Stomach smooth muscle (tissue), 2 donors: ENCODE measurements around the gene KCTD2.
"Not testable (repeated sequence)": the region's sequence is repeated elsewhere in the genome, so short reads cannot be mapped to it uniquely, and the experiment has no call there.

Source experiments
- H3K27ac ChIP-seq: one replicate; pipeline ENCODE4 v1.7.0; 2013; ENCODE audit warnings: mild to moderate bottlenecking, low read length, inconsistent platforms
- H3K27me3 ChIP-seq, 2 donors: one replicate each; pipeline ENCODE4 v1.7.0; 2013; ENCODE audit warnings: low read length in 2 of 2; ENCODE audit not compliant: insufficient read depth in 2 of 2, control insufficient read depth in 1 of 2
- H3K36me3 ChIP-seq, 2 donors: one replicate each; pipeline ENCODE4 v1.7.0; 2013; ENCODE audit warnings: low read length in 2 of 2; ENCODE audit not compliant: control insufficient read depth in 2 of 2, insufficient read depth in 2 of 2
- H3K4me1 ChIP-seq: one replicate; pipeline ENCODE4 v1.7.0; 2013; ENCODE audit warnings: low read length; ENCODE audit not compliant: control insufficient read depth, insufficient read depth
- H3K4me3 ChIP-seq, 2 donors: one replicate each; pipeline ENCODE4 v1.7.0; 2013; ENCODE audit warnings: low read length in 2 of 2
- H3K9ac ChIP-seq, 2 donors: one replicate each; pipeline ENCODE4 v1.7.0; 2013; ENCODE audit warnings: low read length in 2 of 2, mild to moderate bottlenecking in 1 of 2
- H3K9me3 ChIP-seq, 2 donors: one replicate each; pipeline ENCODE4 v1.7.0; 2013; ENCODE audit warnings: low read length in 2 of 2; ENCODE audit not compliant: control insufficient read depth in 2 of 2
- donor health status: healthy.
- donor health status: Pancreatic carcinoma.

Gene KCTD2, protein sequence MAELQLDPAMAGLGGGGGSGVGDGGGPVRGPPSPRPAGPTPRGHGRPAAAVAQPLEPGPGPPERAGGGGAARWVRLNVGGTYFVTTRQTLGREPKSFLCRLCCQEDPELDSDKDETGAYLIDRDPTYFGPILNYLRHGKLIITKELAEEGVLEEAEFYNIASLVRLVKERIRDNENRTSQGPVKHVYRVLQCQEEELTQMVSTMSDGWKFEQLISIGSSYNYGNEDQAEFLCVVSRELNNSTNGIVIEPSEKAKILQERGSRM

DNA sequence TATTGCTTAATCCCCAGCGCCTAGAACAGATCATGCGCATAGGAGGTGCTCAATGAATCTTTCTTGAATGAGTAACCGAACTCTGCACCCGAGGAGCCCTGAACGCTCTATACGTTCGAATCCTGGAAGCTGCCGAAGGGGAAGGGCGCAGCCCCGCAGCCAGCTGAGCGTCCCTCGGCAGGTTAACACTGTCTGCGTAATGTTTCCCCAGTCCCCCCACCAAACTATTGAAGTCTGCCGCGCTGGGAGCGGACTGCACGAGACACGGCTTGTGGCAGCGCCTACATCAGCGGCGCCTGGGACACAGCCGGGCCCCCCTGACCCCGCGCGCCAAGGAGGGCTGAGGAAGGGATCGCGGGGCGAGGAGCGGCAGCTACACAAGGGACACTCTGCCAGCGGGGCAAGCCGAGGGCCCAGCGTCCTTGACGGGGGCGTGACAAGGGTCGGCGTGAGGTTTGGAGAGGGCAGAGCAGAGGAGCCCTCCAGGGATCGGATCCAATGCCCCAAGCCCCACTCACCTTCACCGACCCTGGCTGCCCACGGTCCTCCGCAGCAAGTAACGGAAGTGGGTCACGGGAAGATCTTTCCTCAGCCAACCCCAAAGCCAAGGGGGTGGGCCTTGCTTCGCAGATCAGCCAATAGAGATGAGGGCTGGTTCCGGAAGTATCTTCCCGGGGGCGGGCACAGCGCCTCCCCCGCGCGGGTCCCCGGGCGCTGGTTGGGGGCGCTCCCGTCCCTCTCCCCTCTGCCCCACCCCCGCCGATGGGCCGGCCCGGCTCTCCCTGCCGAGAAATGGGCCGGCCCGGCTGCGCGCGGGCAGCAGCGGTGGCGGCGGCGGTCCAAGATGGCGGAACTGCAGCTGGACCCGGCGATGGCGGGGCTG is at the start of gene KCTD2, which contains the start of gene ATP5PD:
Gene KCTD2, plus strand, starts transcription at position 819 of the 883 bp plus-strand sequence. Its CDS starts 26 bp downstream, at position 845.
Gene ATP5PD, minus strand, starts transcription at position 563 of the 883 bp plus-strand sequence. CDS start 4,319 bp downstream, outside the sequence.
- Histone ChIP-seq H3K36me3 (peaks cover 8 to 13% of the 10 kb centered on the region in 2 donors), H3K4me1 (peaks cover 12% of the 10 kb centered on the region), H3K27ac (peak within 1 kb of the TSS; percentile 97), H3K27me3 (no peaks in the 10 kb centered on the region), H3K9me3 (no peaks in the 10 kb centered on the region), H3K9ac (peak within 1 kb of the TSS; percentile 88 to 97), H3K4me3 (peak within 1 kb of the TSS; percentile 92 to 99)

DNA sequence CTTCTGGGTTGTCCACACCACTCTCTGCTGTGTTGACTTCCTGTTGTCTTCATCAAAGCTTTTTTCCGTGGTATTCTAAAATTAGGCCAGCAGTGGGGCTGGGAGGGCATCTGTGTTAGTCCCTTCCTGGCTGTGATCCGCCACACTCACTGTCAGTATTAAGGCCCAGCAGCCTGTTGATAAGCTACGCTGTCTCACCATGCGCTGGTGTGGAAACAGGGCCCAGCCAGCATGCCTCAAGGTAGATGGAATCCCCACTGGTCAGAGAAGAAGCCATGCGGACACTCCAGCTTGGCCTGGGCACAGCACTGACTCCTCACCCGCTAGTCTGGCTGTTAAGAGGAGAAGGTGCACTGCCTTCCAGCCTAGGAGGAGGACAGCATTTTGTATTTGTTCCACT is 48.2 kb upstream of the KCTD2 start:
- Histone ChIP-seq H3K9ac (no peak overlapping the region), H3K4me3 (no peak overlapping the region), H3K27ac (no peak overlapping the region), H3K27me3 (no peaks in the 10 kb centered on the region), H3K36me3 (peaks cover 27% of the 10 kb centered on the region in 2 donors), H3K9me3 (no peaks in the 10 kb centered on the region), H3K4me1 (no peaks in the 10 kb centered on the region)

DNA sequence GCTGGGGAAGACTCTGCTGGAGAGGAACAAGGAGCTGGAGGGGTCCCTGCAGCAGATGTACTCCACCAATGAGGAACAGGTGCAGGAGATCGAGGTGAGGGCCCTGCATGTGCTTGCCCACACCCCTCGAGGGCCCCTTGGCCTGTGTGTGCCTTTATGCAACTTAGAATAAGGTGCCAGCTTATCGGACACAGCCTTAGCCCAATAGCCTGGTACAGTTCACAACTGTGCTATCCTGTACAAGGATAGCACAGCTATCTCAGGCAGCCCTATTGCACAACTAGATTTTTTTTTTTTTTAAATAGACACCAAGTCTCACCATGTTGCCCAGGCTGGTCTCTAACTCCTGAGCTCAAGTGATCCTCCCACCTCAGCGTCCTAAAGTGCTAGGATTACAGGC is 47.5 kb upstream of the KCTD2 start:
- Histone ChIP-seq H3K9ac (no peak overlapping the region), H3K4me3 (no peak overlapping the region), H3K27ac (no peak overlapping the region), H3K27me3 (no peaks in the 10 kb centered on the region), H3K4me1 (peaks cover 2% of the 10 kb centered on the region), H3K36me3 (peaks cover 30 to 33% of the 10 kb centered on the region in 2 donors), H3K9me3 (no peaks in the 10 kb centered on the region)

DNA sequence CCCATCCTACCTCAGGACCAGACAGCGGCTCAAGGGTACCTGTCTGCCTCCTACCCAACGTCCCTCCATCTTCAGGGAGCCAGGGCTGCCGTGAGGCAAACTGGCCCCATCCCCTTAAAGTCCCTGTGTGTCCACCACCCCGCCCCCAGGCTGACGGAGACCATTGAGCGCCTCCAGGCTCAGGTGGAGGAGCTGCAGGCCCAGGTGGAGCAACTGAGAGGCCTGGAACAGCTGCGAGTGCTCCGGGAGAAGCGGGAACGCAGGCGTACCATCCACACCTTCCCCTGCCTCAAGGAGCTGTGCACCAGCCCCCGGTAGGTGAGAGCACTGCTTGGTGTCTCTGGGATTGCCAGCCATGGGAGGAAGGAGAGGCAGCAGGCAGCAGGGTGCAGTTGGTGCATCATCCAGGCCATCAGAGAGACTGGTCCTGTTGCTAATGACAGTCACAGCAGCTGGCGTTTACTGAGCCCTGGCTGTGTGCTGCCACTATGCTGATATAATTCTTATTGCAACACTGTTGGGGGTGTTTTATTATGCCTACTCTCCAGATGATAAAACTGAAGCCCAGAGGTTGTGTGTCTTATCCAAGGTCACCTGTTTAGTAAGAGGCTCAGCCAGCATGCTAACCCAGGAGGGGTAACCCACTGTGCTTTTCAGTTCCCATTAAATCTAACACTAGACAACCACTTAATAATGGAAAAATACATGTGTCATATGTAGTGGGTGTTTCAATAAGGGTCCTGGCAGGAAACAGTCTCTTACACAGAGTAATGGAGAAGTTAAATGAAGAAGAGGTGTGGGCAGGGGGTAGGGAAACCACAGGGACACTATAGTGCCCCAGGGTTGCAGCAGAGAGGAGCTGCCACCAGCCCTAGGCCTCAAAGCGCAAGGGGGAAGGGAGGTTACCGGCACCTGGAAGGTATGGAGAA is 44.8 kb upstream of the KCTD2 start:
- Histone ChIP-seq H3K9me3 (no peaks in the 10 kb centered on the region), H3K9ac (no peak overlapping the region), H3K4me3 (no peak overlapping the region), H3K36me3 (peaks cover 35 to 40% of the 10 kb centered on the region in 2 donors), H3K4me1 (peaks cover 2% of the 10 kb centered on the region), H3K27me3 (no peaks in the 10 kb centered on the region), H3K27ac (no peak overlapping the region)

DNA sequence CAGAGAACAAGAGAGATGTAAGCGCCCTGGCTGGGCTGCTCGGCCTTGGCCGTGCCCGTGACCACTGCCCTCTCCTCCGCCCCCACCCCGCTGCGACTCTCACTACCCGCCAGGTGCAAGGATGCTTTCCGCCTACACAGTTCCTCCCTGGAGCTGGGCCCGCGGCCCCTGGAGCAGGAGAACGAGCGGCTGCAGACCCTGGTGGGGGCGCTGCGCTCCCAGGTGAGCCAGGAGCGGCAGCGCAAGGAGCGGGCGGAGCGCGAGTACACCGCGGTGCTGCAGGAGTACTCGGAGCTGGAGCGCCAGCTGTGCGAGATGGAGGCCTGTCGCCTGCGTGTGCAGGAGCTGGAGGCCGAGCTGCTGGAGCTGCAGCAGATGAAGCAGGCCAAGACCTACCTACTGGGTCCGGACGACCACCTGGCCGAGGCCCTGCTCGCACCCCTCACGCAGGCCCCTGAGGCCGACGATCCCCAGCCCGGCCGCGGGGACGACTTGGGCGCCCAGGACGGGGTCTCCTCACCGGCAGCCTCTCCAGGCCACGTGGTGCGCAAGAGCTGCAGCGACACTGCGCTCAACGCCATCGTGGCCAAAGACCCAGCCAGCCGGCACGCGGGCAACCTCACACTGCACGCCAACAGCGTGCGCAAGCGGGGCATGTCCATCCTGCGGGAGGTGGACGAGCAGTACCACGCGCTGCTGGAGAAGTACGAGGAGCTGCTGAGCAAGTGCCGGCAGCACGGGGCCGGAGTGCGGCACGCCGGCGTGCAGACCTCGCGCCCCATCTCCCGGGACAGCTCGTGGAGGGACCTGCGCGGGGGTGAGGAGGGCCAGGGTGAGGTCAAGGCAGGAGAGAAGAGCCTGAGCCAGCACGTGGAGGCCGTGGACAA is 43.7 kb upstream of the KCTD2 start:
- H3K4me3 ChIP-seq = no peak overlapping the region
- H3K4me1 ChIP-seq = peaks cover 2% of the 10 kb centered on the region
- H3K27ac ChIP-seq = no peak overlapping the region
- H3K9ac ChIP-seq = no peak overlapping the region
- no peaks in the 10 kb centered on the region for H3K27me3 ChIP-seq
- peaks cover 35 to 40% of the 10 kb centered on the region in 2 donors for H3K36me3 ChIP-seq
- H3K9me3 ChIP-seq = no peaks in the 10 kb centered on the region

DNA sequence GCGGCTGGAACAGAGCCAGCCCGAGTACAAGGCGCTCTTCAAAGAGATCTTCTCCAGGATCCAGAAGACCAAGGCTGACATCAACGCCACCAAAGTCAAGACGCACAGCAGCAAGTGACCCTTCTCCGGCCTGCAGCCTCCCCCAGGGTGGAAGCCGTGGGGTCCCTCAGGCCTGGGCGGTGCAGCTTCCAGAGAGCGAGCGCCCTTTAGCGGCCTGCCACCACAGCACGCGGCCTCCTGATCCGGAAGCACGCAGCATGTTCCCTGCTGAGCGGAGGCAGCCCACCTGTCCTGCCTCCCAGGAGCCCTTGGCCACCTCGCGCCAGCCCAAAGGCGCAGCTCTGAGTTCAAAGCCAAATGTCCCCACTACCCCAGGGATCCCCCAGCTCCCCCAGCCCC is 43.1 kb upstream of the KCTD2 start:
- peaks cover 35 to 40% of the 10 kb centered on the region in 2 donors for H3K36me3 ChIP-seq

DNA sequence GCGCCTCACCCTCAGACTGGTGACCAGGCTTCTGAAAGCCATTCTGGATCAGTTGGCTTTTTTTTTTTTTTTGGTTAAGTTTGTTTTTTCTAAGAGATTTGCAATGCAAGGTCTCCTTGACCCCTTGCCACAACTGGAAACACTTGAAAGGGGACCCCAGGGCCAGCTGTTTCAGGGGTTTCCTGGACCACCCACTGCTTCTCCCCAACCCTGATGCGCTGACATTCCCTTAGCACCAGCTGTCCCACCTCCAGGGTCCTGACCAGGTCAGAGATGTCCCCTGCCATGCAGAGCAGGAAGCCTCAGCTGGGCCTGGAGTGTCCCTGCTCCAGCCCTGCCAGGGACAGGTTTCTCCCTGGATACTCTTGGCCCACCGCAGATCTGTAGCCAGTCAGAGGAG is 42.7 kb upstream of the KCTD2 start:
- peaks cover 2% of the 10 kb centered on the region for H3K4me1 ChIP-seq

More for the DNA sequence above, 43.1 kb upstream of the KCTD2 start:
- no peak overlapping the region for H3K9ac ChIP-seq
- no peak overlapping the region for H3K4me3 ChIP-seq
- no peak overlapping the region for H3K27ac ChIP-seq
- H3K9me3 ChIP-seq = no peaks in the 10 kb centered on the region
- H3K27me3 ChIP-seq = no peaks in the 10 kb centered on the region
- peaks cover 2% of the 10 kb centered on the region for H3K4me1 ChIP-seq

DNA sequence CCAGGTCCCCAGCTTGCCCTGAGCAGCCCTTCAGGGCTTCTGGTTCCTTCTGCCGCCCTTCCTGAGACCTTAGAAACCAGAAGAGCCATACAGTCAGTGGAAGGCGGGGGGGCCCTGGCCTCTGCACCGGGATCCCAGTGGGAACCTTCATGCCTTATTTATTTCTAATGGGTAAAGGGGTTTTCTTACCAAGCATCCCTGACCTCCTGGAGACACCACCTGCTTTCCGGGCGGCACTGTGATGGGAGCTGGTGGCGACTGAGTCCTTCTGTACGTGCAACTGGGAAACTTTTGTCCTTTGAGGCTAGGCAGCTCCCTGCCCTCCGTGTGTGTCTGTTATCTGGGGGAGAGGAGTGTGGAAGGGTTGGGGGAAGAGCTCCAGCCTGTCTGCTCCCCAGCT is 41.7 kb upstream of the KCTD2 start:
- Histone ChIP-seq H3K4me3 (no peak overlapping the region), H3K27ac (no peak overlapping the region), H3K36me3 (peaks cover 30 to 35% of the 10 kb centered on the region in 2 donors), H3K9ac (no peak overlapping the region), H3K27me3 (no peaks in the 10 kb centered on the region), H3K9me3 (no peaks in the 10 kb centered on the region), H3K4me1 (peaks cover 2% of the 10 kb centered on the region)

More for the DNA sequence above, 42.7 kb upstream of the KCTD2 start:
- Histone ChIP-seq H3K27ac (no peak overlapping the region), H3K9ac (no peak overlapping the region), H3K27me3 (no peaks in the 10 kb centered on the region), H3K9me3 (no peaks in the 10 kb centered on the region), H3K4me3 (no peak overlapping the region), H3K36me3 (peaks cover 33 to 38% of the 10 kb centered on the region in 2 donors)

DNA sequence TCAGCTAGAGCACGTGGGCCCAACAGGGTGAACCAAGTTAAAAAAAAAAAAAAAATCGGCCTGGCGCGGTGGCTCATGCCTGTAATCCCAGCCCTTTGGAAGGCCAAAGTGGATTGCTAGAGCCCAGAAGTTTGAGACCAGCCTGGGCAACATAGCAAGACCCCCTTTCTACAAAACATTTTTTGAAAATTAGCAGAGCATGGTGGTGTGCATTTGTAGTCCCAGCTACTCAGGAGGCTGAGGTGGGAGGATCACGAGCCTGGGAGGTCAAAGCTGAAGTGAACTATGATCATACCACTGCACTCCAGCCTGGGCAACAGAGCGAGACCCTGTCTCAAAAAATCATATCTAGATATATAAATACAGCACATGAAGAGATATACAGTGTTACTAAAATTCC is 40.9 kb upstream of the KCTD2 start:
- H3K4me3 ChIP-seq, H3K4me1 ChIP-seq: not testable (repeated sequence)
- peaks cover 29 to 35% of the 10 kb centered on the region in 2 donors for H3K36me3 ChIP-seq

More for the DNA sequence above, 40.9 kb upstream of the KCTD2 start:
- H3K9me3 ChIP-seq, H3K27ac ChIP-seq, H3K9ac ChIP-seq, H3K27me3 ChIP-seq: not testable (repeated sequence)
